Effector CD8-positive, alpha-beta T cell (primary cell): ENCODE measurements around the gene NEAT1.
A peak's percentile ranks its signal among the peaks of the same experiment; 100 is the strongest.

ENCODE experiments used
- DNase-seq: peaks from one replicate; lab custom pipeline; 2025; lab: John Stamatoyannopoulos, UW
- total RNA-seq, 4 experiments: gene quantifications; one replicate each; lab custom pipeline; 2026; lab: John Stamatoyannopoulos, UW

NEAT1 gene
- total RNA-seq = 393 to 763 (median 587) reads per million in 4 experiments

- peak; percentile 74 for DNase-seq
These were observed at the start of gene NEAT1 for GRCh38 chr11:65422633-65423515. NEAT1 (plus strand) TSS chr11:65422798.

- no peak for DNase-seq
These were observed 48.6 kb upstream of the NEAT1 start for GRCh38 chr11:65373839-65374580.

- no peak for DNase-seq
These were observed 47.6 kb upstream of the NEAT1 start for GRCh38 chr11:65375012-65375411.

DNA sequence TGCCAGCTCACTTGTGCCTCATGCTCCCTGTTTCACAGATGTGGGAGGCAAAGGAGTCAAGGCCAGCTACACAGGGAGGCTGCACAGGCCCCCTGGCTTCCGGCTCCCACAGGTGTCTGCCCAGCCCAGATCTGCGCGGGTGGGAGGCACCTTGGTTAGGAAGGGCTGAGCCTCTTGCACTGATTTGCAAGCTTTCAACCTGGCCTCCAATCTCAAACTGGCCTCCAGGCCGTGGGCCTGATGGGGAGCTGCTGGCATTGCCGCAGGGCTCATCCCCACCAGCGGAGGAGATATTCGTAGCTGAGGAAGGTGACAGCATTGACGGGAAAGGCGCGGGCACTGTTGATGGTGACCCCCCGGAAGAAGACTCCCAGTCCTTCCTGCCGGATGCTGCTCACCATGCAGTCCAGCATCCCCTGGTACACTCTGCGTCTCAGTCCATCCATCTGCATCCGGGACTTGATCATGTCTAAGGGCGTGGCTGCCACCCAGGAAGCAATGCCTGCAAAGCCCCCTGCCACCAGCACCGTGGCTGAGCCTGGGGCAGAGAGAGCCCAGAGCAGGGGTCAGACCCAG is 46.4 kb upstream of the NEAT1 start:
- DNase-seq = no peak

GRCh38 chr11:65377036-65377435 is 45.6 kb upstream of the NEAT1 start:
- DNase-seq = no peak

- DNase-seq = no peak
These were observed 44.8 kb upstream of the NEAT1 start for GRCh38 chr11:65377777-65378176.

GRCh38 chr11:65378208-65378927 is 44.2 kb upstream of the NEAT1 start:
- DNase-seq = no peak

DNA sequence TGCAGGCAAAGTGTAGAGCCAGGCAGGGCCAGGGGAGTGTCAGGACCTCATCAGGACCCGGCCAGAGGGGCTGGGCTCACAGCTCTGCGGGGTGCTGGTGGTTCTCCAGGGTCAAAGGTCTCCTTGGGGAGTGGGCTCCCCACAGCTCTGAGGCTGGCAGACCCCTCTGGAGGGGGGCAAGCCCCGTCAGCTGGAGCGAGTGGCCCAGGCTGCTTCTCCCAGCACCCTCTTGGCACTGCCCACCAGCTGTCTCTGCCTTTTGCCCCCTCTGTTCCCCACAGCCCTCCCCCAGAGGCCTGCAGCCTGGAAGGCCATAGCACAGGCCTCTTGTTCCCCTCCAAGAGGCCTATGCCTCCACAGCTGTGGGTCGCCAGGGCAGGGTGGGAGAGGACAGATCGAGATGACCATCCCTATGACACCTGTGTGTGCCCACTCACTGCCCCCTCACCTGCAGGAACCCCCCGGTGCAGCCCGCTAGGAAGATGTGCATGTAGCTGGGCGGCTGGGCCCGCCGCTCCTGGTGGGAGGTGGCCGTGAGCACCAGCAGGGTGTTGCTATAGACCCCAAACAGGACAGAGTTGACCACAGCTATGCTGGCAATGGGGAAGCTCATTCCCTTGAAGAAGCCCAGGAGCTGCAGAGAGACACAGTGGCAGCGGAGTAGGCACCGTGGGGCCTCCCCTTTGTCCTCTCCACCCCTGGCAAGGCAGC is 43.5 kb upstream of the NEAT1 start:
- DNase-seq = no peak

DNA sequence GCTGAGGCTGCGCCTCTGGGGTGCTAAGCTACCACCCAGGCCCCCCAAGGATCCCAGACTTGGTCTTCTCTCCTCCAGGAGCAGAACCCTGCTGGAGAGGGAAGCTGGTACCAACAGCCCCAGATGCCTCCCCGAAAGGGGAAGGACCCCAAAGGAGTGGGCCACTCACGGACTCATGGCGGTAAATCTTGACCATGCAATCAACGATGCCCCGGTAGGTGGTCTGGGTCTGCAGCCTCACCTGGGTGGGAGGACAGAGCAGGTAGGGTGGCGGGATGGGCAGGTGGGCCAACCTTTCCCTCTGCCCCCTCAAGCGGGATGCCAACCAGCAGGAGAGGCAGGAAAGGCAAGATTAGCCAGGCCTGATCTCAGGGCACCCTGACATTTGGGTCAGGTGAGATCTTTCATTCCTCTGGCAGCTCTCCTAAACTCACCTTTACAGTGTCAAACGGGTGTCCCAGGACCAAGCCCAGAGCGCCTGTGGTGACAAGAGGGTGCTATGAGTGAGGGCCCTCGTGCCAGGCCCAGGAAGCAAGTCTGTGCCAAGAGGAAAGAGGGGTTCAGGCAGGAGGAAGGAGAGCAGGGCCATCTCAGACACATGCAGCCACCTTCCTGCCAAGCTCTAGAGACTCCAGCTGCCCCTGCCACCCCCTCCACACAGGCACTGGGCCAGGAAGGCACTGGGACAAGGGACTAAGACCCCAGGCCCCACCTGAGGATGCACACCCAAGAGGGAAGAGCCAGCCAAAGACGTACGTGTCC is 42.7 kb upstream of the NEAT1 start:
- DNase-seq = no peak

DNA sequence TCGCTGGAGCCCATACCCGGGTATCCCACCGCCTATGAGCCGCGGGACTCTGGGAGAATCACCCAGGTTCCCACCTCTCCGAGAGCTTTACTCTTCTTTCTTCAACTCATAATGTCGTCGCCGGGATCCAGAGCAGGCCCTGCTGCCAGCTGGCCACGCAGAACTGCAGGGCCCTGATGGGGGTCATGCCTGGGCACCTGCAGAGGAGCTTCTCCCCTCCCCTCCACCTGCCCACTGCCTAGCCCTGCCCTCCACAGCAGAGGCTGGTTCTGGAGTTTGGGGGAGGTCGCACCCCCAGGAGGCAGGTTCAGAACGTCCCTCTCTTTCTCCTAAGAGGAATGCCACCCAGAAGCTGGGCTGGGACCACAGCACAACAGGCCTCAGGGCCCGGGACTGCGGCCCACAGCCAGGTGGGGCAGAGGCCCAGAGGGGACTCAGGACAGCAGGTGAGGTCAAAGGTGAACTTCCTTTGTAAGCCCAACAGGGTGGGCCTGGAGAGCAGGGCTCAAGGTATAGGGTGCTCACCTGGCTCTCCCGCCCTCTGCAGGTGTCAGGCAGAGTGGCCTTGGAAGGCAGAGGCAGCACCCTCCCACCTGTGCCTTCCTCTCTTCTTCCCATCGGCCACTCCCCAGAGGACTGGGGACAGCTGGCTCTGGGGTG is 42.0 kb upstream of the NEAT1 start:
- no peak for DNase-seq

DNA sequence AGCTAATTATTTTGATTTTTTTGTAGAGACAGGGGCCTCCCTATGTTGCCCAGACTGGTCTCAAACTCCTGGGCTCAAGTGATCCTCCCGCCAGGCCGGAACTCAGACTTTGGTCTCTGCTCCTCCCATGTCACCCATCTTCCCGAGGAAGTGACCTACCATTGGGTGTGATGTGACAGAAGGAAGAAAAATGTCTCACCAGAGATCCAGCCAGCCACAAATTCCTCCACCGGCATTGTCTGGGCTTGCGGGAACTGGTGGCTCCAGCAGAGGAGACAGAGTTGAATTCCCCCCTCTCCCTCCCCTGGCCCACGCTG is 40.9 kb upstream of the NEAT1 start:
- DNase-seq = no peak

GRCh38 chr11:65382033-65382803 is 40.4 kb upstream of the NEAT1 start, which contains the start of gene SLC25A45:
SLC25A45 (minus strand) TSS chr11:65382646; CDS start chr11:65381951, 695 bp downstream.
- DNase-seq = peak; percentile 79

DNA sequence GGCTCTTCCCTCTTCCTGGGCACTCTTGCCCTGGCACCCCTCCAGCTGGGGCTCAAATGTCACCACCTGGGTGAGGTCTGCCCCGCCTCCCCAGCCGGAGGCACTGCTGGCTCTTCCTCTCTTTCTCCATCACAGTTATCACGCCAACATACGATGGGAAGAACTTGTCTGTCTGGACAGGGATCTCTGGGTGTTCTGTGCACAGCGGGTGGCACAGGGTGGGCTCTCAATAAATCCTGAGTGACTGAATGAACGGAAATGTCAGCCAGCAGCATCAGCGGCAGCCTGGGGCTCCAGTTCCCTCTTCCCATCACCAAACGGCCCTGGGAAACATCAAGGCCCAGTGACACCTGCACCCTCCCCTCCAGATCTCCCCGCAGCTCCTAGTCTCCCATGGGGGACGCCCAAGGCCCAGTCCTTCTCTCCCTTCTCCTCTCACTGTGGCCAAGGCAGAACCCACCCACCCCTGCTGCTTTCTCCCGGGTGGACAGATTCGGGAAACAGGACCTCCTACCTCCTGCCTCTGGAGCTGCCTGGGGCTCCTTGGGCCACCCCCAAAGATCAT is 39.7 kb upstream of the NEAT1 start:
- DNase-seq = no peak

DNA sequence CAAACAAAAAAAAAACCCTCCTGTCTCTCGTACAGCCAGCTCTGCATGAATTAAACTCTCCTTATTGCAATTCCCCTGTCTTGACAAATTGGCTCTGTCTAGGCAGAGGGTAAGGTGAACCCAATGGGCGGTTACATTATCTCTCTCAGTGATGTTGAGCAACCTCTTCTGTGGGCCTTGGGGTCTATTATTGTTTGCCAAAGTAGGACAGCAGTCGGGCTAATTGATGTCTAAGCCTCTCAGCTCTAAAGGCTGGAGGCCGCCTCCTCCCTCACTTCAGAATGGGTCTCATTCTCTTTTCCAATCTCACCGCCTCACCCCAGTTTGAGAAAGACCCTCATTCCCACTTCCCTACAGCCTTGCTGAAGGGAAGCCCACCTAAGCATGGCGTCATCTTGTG is 38.8 kb upstream of the NEAT1 start:
- no peak for DNase-seq

DNA sequence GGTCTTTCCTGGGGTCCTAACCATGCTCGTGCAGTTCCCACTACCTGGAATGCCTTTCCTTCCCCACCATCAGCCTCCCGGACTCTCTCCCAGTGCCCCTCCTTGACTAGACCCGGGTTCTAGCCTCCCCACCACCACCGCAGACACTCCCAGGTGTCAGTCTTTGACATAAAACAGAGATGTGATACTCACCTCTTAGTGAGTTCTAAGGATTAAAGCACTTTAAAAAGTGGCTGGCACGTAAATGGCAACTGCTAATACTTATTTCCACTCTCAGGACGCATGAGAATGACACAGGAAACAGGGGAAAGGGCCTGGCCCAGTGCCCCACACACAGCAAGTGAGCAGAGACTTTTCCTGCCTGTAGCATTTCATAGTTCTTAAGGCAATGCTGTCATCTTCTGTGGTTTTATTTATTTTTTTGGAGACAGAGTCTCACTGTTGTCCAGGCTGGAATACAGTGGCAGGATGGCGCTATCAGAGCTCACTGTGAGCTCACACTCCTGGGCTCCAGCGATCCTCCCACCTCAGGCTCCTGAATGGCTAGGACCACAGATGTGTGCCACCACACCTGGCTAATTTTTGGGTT is 38.2 kb upstream of the NEAT1 start:
- DNase-seq = no peak

DNA sequence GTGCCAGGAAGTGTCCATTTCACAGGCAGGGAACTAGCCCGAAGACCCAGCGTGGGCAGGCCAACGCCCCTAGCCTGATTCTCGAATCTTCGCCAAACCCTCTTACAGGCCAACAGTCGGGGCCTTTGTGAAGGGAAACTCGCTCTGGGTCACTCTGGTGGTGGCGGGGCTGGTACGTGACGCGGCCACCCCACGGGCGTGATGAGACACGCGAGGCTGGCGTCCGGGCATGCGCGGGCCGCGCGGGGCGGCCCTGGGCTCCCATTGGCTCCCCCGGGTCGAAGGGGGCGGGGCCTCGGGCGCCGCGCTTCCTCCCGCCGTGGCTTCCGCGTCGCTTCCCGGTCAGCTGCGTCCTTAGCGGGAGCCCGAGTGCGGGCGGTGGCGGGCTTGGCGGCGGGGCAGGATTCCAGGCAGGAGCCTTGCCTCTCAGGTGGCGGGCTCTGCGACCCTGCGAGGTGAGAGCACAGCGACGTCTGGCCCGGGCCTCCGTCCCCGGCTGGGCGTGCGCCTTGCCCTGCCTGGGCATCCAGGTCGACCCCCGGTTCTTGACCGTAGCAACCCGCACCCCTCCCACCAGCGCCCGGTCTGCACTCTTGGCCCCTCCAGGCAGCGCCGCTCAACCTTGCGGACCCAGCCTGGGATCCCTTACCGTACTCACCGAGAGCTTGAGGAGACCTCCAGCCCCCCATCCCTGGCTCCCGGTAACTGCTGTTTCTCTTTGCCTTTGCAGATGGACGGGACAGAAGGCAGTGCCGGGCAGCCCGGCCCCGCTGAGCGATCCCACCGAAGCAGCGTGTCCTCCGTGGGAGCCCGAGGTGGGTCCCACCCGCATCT is 36.1 kb upstream of the NEAT1 start, which contains the start of gene FRMD8:
Gene FRMD8 (plus strand): TSS at position 331 of the 834 bp plus-strand sequence. CDS start 400 bp downstream, at position 731.
- DNase-seq = peak; percentile 86

DNA sequence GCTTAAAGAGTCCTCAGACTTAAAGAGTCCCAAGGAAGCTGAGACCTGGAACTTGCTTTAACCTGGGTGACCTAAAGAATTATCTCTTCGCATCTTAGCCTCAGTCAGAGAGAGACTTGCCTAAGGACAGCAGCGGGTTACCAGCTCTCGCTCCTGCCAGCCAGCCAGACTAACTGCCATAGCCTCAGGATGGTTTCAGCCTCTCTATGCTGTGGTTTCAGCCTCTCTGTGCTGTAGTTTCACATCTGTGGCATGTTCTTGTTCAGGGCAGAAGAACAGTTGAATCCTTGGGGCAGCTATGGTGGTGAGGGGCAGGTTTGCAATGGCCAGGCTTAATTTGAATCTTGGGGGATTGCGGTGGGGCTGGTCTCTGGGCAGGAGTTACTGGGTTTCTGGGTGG is 33.9 kb upstream of the NEAT1 start:
- DNase-seq = no peak
